Measurements from ENCODE around the gene TAF1C. TPM values are rescaled to one million over a fixed set of nuclear protein-coding genes. Genes with fewer than 3 reads are reported as not detected.

TAF1C gene
- total and polyA plus RNA-seq, 2 experiments from 2014 or later, result 37.2 to 57.4 TPM

GRCh38 chr16:84193480-84193879 is 6.6 kb upstream of the TAF1C start:
- H3F3A ChIP-seq (replicated peaks; ENCODE audit: low read depth), result no peaks in the 10 kb centered on the region
- Mint-ChIP-seq H3K4me1 (peaks cover 11% of the 10 kb centered on the region; the same call in 2 of the 3 replicates), H3K27me3 (ENCODE audit: insufficient read depth, low read depth, poor library complexity) (peaks cover 9% of the 10 kb centered on the region), H3K9me3 (no peaks in the 10 kb centered on the region), H3K27ac (no peak overlapping the region), H3K4me3 (no peak overlapping the region), H3K36me3 (ENCODE audit: low read depth) (no peaks in the 10 kb centered on the region)
- H3K4me1 ChIP-seq (ENCODE audit: insufficient read depth), result no peaks in the 10 kb centered on the region
- no peaks in the 10 kb centered on the region for H3K79me2 ChIP-seq (replicated peaks; ENCODE audit: insufficient read depth)
- H3K36me3 ChIP-seq (ENCODE audit: insufficient read depth), result no peaks in the 10 kb centered on the region
- H3K27me3 ChIP-seq (ENCODE audit: insufficient read depth), result no peaks in the 10 kb centered on the region
- H3K9me2 ChIP-seq (ENCODE audit: insufficient read depth), result no peaks in the 10 kb centered on the region
- H4K20me1 ChIP-seq (replicated peaks; ENCODE audit: insufficient read depth), result no peaks in the 10 kb centered on the region
- H3K4me3 ChIP-seq, result no peak overlapping the region
- DNase-seq (ENCODE audit: low spot score) (no peak), ATAC-seq (no peak)
- no peak overlapping the region for H3K27ac ChIP-seq (ENCODE audit: low read depth)
- H2AFZ ChIP-seq, result no peak overlapping the region
- no peak overlapping the region for H3K4me2 ChIP-seq
- no peak for TF ChIP-seq STAT1 (IDR thresholded peaks at IDR 0.05; ENCODE audit: unreplicated experiment)
- no peak for TF ChIP-seq ETS1 (IDR thresholded peaks at IDR 0.05)
- TF ChIP-seq ZNF114 (CRISPR knock-in tag; IDR thresholded peaks at IDR 0.05), result no peak
- no peak for TF ChIP-seq CTCF (conservative IDR thresholded peaks at IDR 0.05; ENCODE audit: low read depth in 2 of 2)
- no peak for TF ChIP-seq EZH2 (IDR thresholded peaks at IDR 0.05; ENCODE audit: low read depth, unreplicated experiment)
- no peak for TF ChIP-seq JUNB (IDR thresholded peaks at IDR 0.05; ENCODE audit: unreplicated experiment)
- no peak for TF ChIP-seq REST (IDR thresholded peaks at IDR 0.05; ENCODE audit: unreplicated experiment)
- no peak for TF ChIP-seq ZNF462 (CRISPR knock-in tag; IDR thresholded peaks at IDR 0.05)
- no peak for TF ChIP-seq ZNF331 (CRISPR knock-in tag; IDR thresholded peaks at IDR 0.05; ENCODE audit: low read depth)
- no peak for TF ChIP-seq EZH2phosphoT487 (IDR thresholded peaks at IDR 0.05; ENCODE audit: unreplicated experiment)
- no peak for TF ChIP-seq NANOG (IDR thresholded peaks at IDR 0.05; ENCODE audit: borderline replicate concordance)
- no peak for TF ChIP-seq CREB1 (CRISPR knock-in tag; IDR thresholded peaks at IDR 0.05; ENCODE audit: low read depth)
- no peak for TF ChIP-seq POLR2AphosphoS5 (IDR thresholded peaks at IDR 0.05; ENCODE audit: low read depth)

Measured in GM23338 (cell line).